ENCODE measurements around the gene RAD51D. TPM values are rescaled to one million over a fixed set of nuclear protein-coding genes. Genes with fewer than 3 reads are reported as not detected.

RAD51D gene
- total RNA-seq, 4 donors from 2014 or later, result 8.9 to 12.8 (median 10.7) TPM

DNA sequence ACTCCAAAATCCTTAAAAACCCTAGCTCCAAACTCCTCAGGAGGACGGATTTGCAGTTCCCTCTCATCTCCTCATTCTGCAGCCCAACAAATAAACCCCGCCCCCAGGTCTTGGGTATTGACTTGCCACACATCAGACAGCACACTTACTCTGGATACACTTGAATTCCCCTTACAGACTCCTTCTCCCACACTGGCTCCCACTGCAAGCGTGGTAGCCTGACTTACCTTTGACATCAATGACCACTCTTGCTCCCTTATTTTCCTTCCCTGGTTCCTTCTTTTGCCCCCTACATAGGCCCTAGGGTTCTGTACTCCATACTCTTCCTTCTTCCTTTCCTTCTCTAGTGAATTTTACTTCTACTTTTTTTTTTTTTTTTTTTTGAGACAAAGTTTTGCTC lies 63.6 kb downstream of the RAD51D start:
- intact Hi-C loops (cut with DNase I), result no loop called here
- Histone ChIP-seq H3K4me3 (no peak overlapping the region), H3K27ac (replicated peaks in 1 of 4) (no peak overlapping the region), H3K4me1 (peaks cover 0 to 18% (median 17%) of the 10 kb centered on the region in 4 donors), H3K27me3 (no peaks in the 10 kb centered on the region), H3K9me3 (no peaks in the 10 kb centered on the region), H3K36me3 (peaks cover 0 to 3% (median under 1%) of the 10 kb centered on the region in 4 donors)
- 93% methylated on average over 3 of the region's 3 CpGs for WGBS
- DNase-seq (ENCODE audit: extremely low spot score), result no peak
- TF ChIP-seq POLR2AphosphoS5 (IDR thresholded peaks at IDR 0.05), result no peak
- TF ChIP-seq, protein P1, sequence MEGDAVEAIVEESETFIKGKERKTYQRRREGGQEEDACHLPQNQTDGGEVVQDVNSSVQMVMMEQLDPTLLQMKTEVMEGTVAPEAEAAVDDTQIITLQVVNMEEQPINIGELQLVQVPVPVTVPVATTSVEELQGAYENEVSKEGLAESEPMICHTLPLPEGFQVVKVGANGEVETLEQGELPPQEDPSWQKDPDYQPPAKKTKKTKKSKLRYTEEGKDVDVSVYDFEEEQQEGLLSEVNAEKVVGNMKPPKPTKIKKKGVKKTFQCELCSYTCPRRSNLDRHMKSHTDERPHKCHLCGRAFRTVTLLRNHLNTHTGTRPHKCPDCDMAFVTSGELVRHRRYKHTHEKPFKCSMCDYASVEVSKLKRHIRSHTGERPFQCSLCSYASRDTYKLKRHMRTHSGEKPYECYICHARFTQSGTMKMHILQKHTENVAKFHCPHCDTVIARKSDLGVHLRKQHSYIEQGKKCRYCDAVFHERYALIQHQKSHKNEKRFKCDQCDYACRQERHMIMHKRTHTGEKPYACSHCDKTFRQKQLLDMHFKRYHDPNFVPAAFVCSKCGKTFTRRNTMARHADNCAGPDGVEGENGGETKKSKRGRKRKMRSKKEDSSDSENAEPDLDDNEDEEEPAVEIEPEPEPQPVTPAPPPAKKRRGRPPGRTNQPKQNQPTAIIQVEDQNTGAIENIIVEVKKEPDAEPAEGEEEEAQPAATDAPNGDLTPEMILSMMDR (IDR thresholded peaks at IDR 0.05), result no peak
- TF ChIP-seq EP300 (IDR thresholded peaks at IDR 0.05), result no peak
- TF ChIP-seq POLR2A (IDR thresholded peaks at IDR 0.05; ENCODE audit: low read depth), result no peak

DNA sequence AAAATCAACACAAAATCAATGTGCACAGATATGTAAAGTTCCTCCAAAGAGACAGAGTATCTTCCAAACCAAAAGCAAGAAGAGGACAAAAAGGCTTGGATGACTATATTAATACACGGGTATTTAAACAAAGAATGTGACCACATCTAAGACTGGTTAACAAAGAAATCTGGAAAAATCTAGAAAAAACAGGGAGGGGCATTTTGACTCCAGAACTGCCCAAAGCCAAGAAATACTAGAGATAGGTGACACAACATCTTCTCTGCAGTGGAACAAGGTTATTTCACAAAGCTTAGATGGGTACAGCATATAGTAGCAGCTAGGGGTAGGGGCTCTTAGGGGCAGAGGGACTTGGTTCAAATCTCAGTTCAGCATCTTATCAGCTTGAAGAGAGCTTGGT lies 66.5 kb downstream of the RAD51D start:
- Histone ChIP-seq H3K27ac (replicated peaks in 1 of 4) (no peak overlapping the region), H3K36me3 (peaks cover 0 to 3% (median 0%) of the 10 kb centered on the region in 4 donors), H3K4me3 (no peak overlapping the region), H3K4me1 (peaks cover 0 to 23% (median 20%) of the 10 kb centered on the region in 4 donors), H3K9me3 (no peaks in the 10 kb centered on the region), H3K27me3 (no peaks in the 10 kb centered on the region)
- WGBS, result 100% methylated on average over 1 of the region's 1 CpG
- DNase-seq (ENCODE audit: extremely low spot score), result no peak
- intact Hi-C loops (cut with DNase I), result no loop called here
- TF ChIP-seq POLR2A (IDR thresholded peaks at IDR 0.05; ENCODE audit: low read depth) (no peak), EP300 (IDR thresholded peaks at IDR 0.05) (no peak), POLR2AphosphoS5 (IDR thresholded peaks at IDR 0.05) (no peak)
- TF ChIP-seq, protein P1 (IDR thresholded peaks at IDR 0.05), result no peak

DNA sequence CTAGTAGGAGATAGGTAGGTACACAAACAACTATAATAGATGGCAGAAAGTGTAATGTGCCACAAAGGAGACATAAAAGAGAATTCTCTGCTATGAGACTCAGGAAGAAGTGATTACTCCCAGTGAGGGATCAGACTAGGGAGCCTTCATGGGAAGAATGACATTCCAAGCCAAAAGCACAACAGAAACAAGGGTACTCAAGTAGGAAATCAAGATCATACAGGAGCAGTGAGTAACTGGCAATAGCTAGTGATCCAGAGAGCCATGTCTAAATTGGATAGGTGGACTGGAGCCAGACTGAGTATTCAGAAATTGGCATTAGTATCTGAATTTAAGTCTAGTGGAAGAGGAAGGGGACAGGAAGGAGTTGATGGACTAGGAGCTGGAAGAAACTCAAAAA lies 66.9 kb downstream of the RAD51D start:
- no peak overlapping the region for H3K4me3 ChIP-seq
- no peak for TF ChIP-seq POLR2AphosphoS5 (IDR thresholded peaks at IDR 0.05)
- TF ChIP-seq, protein P1 (IDR thresholded peaks at IDR 0.05), result no peak
- TF ChIP-seq POLR2A (IDR thresholded peaks at IDR 0.05; ENCODE audit: low read depth), result no peak
- TF ChIP-seq EP300 (IDR thresholded peaks at IDR 0.05), result no peak
- H3K9me3 ChIP-seq, result no peaks in the 10 kb centered on the region
- peaks cover 0 to 23% (median 20%) of the 10 kb centered on the region in 4 donors for H3K4me1 ChIP-seq
- peaks cover 0 to 3% (median 0%) of the 10 kb centered on the region in 4 donors for H3K36me3 ChIP-seq
- no peak overlapping the region for H3K27ac ChIP-seq (replicated peaks in 1 of 4)
- intact Hi-C loops (cut with DNase I), result no loop called here
- no peaks in the 10 kb centered on the region for H3K27me3 ChIP-seq
- no peak for DNase-seq (ENCODE audit: extremely low spot score)

DNA sequence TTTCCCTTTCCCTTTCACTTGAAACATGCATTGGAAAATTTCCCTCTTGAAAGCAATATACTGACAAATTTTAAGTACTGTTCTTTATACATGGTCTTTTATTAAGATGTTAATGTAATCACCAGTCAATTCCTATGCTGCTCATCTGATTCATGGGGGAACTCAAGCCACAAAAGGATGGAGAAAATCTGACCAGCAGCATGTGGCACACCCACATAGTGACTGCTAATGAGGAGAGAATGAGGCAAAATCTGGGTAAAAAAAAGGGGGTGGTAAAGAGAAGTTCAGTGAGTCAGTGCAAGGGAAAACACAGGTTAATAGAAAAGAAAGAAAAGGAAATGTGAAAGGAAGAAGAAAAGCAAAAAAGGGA lies 67.4 kb downstream of the RAD51D start:
- DNase-seq (ENCODE audit: extremely low spot score), result no peak
- TF ChIP-seq POLR2A (IDR thresholded peaks at IDR 0.05; ENCODE audit: low read depth) (no peak), EP300 (IDR thresholded peaks at IDR 0.05) (no peak), POLR2AphosphoS5 (IDR thresholded peaks at IDR 0.05) (no peak)
- TF ChIP-seq, protein P1 (IDR thresholded peaks at IDR 0.05), result no peak
- Histone ChIP-seq H3K9me3 (no peaks in the 10 kb centered on the region), H3K36me3 (peaks cover 0 to 3% (median 0%) of the 10 kb centered on the region in 4 donors), H3K27me3 (no peaks in the 10 kb centered on the region), H3K4me1 (peaks cover 0 to 23% (median 20%) of the 10 kb centered on the region in 4 donors), H3K4me3 (no peak overlapping the region), H3K27ac (replicated peaks in 1 of 4) (peak overlapping the region in 2 of 4 donors; percentile 5 to 11)
- intact Hi-C loops (cut with DNase I), result no loop called here
